ENCODE results near the gene PRDM5. TPM values are rescaled to one million over a fixed set of nuclear protein-coding genes. Genes with fewer than 3 reads are reported as not detected.

Gene PRDM5
- total RNA-seq, 2 experiments from 2014 or later, result 0.14 to 0.22 TPM

GRCh38 chr4:120714417-120715010 is 208.0 kb downstream of the PRDM5 start:
- CTCF ChIA-PET, result no interaction called here
- no peak for ATAC-seq (ENCODE audit: poor library complexity)

GRCh38 chr4:120709991-120710390 is 212.5 kb downstream of the PRDM5 start:
- Histone ChIP-seq H3K27me3 (ENCODE audit: control insufficient read depth in 1 of 2, insufficient read depth in 2 of 2, low read length in 2 of 2) (no peaks in the 10 kb centered on the region), H3K36me3 (ENCODE audit: insufficient read depth, low read length) (no peaks in the 10 kb centered on the region), H3K4me1 (ENCODE audit: insufficient read depth, low read length) (no peaks in the 10 kb centered on the region), H3K27ac (ENCODE audit: low read depth in 1 of 2, low read length in 2 of 2) (no peak overlapping the region), H3K9me3 (ENCODE audit: control insufficient read depth in 1 of 2, insufficient read depth in 1 of 2, low read length in 2 of 2) (no peaks in the 10 kb centered on the region), H3K4me3 (ENCODE audit: low read length) (no peak overlapping the region)
- TF ChIP-seq CTCF (IDR thresholded peaks at IDR 0.05), result no peak
- Mint-ChIP-seq H3K4me3 (no peak overlapping the region), H3K9me3 (no peaks in the 10 kb centered on the region), H3K27me3 (peaks cover 23% of the 10 kb centered on the region), H3K27ac (no peak overlapping the region), H3K36me3 (ENCODE audit: low read depth) (no peaks in the 10 kb centered on the region), H3K4me1 (ENCODE audit: low read depth) (no peaks in the 10 kb centered on the region)
- no peak for ATAC-seq (ENCODE audit: poor library complexity)
- POLR2A ChIA-PET, result no interaction called here
- no peak for DNase-seq
- intact Hi-C loops (cut with DNase I, micrococcal nuclease), result no loop called here
- CTCF ChIA-PET, result no interaction called here

More at GRCh38 chr4:120714417-120715010, 208.0 kb downstream of the PRDM5 start:
- no peak for DNase-seq
- Mint-ChIP-seq H3K27me3 (peaks cover 21% of the 10 kb centered on the region), H3K27ac (no peak overlapping the region), H3K4me1 (ENCODE audit: low read depth) (no peaks in the 10 kb centered on the region), H3K36me3 (ENCODE audit: low read depth) (no peaks in the 10 kb centered on the region), H3K9me3 (no peaks in the 10 kb centered on the region), H3K4me3 (no peak overlapping the region)
- H3K4me3 ChIP-seq (ENCODE audit: low read length), result no peak overlapping the region
- no peaks in the 10 kb centered on the region for H3K36me3 ChIP-seq (ENCODE audit: insufficient read depth, low read length)
- POLR2A ChIA-PET, result no interaction called here
- no peaks in the 10 kb centered on the region for H3K4me1 ChIP-seq (ENCODE audit: insufficient read depth, low read length)
- TF ChIP-seq CTCF (IDR thresholded peaks at IDR 0.05), result no peak
- no peaks in the 10 kb centered on the region for H3K27me3 ChIP-seq (ENCODE audit: control insufficient read depth in 1 of 2, insufficient read depth in 2 of 2, low read length in 2 of 2)
- intact Hi-C loops (cut with DNase I, micrococcal nuclease), result loop anchor here (5.0 kb wide), 2 partner anchors 538 to 593 kb away; no protein-coding TSS in a partner anchor
- no peaks in the 10 kb centered on the region for H3K9me3 ChIP-seq (ENCODE audit: control insufficient read depth in 1 of 2, insufficient read depth in 1 of 2, low read length in 2 of 2)
- no peak overlapping the region for H3K27ac ChIP-seq (ENCODE audit: low read depth in 1 of 2, low read length in 2 of 2)

DNA sequence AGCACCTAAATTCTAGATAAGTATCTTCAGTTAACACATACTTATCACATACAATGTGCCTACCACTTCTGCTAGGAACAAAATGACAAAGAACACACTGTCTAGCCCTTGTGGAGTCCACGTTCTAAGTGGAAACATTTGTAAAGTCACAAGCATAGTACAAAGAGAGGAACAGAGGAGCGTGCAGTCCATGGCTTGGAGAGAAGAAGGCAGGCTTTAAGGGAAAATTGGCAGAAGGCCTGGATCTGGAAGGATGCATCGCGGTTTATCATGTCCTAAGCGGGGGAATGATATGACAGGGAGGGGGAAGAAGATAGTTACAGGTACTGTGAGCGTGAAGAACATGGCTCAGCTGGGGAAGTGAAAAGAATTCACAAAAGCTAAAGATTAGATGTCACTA is 218.0 kb downstream of the PRDM5 start:
- H3K27ac ChIP-seq (ENCODE audit: low read depth in 1 of 2, low read length in 2 of 2), result no peak overlapping the region
- H3K27me3 ChIP-seq (ENCODE audit: control insufficient read depth in 1 of 2, insufficient read depth in 2 of 2, low read length in 2 of 2), result peaks cover 0 to 2% of the 10 kb centered on the region in 2 experiments
- H3K4me1 ChIP-seq (ENCODE audit: insufficient read depth, low read length), result no peaks in the 10 kb centered on the region
- no peaks in the 10 kb centered on the region for H3K9me3 ChIP-seq (ENCODE audit: control insufficient read depth in 1 of 2, insufficient read depth in 1 of 2, low read length in 2 of 2)
- no peak for TF ChIP-seq CTCF (IDR thresholded peaks at IDR 0.05)
- H3K27ac Mint-ChIP-seq, result no peak overlapping the region
- DNase-seq (no peak), ATAC-seq (ENCODE audit: poor library complexity) (no peak)
- POLR2A ChIA-PET, result no interaction called here
- H3K4me3 Mint-ChIP-seq, result no peak overlapping the region
- no peaks in the 10 kb centered on the region for H3K36me3 Mint-ChIP-seq (ENCODE audit: low read depth)
- no peak overlapping the region for H3K4me3 ChIP-seq (ENCODE audit: low read length)
- no peaks in the 10 kb centered on the region for H3K36me3 ChIP-seq (ENCODE audit: insufficient read depth, low read length)
- no peaks in the 10 kb centered on the region for H3K4me1 Mint-ChIP-seq (ENCODE audit: low read depth)
- CTCF ChIA-PET, result no interaction called here
- intact Hi-C loops (cut with DNase I, micrococcal nuclease), result no loop called here
- H3K9me3 Mint-ChIP-seq, result no peaks in the 10 kb centered on the region
- peaks cover 40% of the 10 kb centered on the region for H3K27me3 Mint-ChIP-seq

Measured in CD4-positive, alpha-beta T cell (primary cell).